ENCODE results near the gene TMEM35A.

TMEM35A gene

GRCh38 chrX:101080326-101081124, 1.8 kb downstream of the TMEM35A start:
- no peak for FAIRE-seq
- no peak for TF ChIP-seq TAF1 (IDR thresholded peaks at IDR 0.05; ENCODE audit: borderline replicate concordance, low read depth, low read length)
- TF ChIP-seq POLR2AphosphoS5 (IDR thresholded peaks at IDR 0.05; ENCODE audit: low read depth, low read length), result no peak
- no peak for TF ChIP-seq POLR2A (IDR thresholded peaks at IDR 0.05; ENCODE audit: low read depth, low read length)
- DNase-seq (ENCODE audit: insufficient read length), result no peak

GRCh38 chrX:101081231-101081630, 2.6 kb downstream of the TMEM35A start:
- TF ChIP-seq POLR2A (IDR thresholded peaks at IDR 0.05; ENCODE audit: low read depth, low read length), result no peak
- TF ChIP-seq TAF1 (IDR thresholded peaks at IDR 0.05; ENCODE audit: borderline replicate concordance, low read depth, low read length), result no peak
- no peak for TF ChIP-seq POLR2AphosphoS5 (IDR thresholded peaks at IDR 0.05; ENCODE audit: low read depth, low read length)
- no peak for FAIRE-seq
- no peak for DNase-seq (ENCODE audit: insufficient read length)

- no peak for DNase-seq (ENCODE audit: insufficient read length)
- TF ChIP-seq POLR2AphosphoS5 (IDR thresholded peaks at IDR 0.05; ENCODE audit: low read depth, low read length) (no peak), TAF1 (IDR thresholded peaks at IDR 0.05; ENCODE audit: borderline replicate concordance, low read depth, low read length) (no peak), POLR2A (IDR thresholded peaks at IDR 0.05; ENCODE audit: low read depth, low read length) (no peak)
- no peak for FAIRE-seq
Measured at GRCh38 chrX:101091817-101092216, 13.1 kb downstream of the TMEM35A start.

GRCh38 chrX:101097546-101098453, 19.1 kb downstream of the TMEM35A start, which contains the start of gene CENPI:
TSS of gene CENPI (plus strand) at chrX:101098204. CDS start at chrX:101101071, 2,867 bp downstream.
- FAIRE-seq (peak; percentile 91), DNase-seq (ENCODE audit: insufficient read length) (peak; percentile 79)
- TF ChIP-seq POLR2AphosphoS5 (IDR thresholded peaks at IDR 0.05; ENCODE audit: low read depth, low read length) (no peak), TAF1 (IDR thresholded peaks at IDR 0.05; ENCODE audit: borderline replicate concordance, low read depth, low read length) (peak; percentile 60; the same call in 1 of the 2 replicates), POLR2A (IDR thresholded peaks at IDR 0.05; ENCODE audit: low read depth, low read length) (peak; percentile 52)

- DNase-seq (ENCODE audit: insufficient read length), result no peak
- no peak for TF ChIP-seq POLR2A (IDR thresholded peaks at IDR 0.05; ENCODE audit: low read depth, low read length)
- TF ChIP-seq TAF1 (IDR thresholded peaks at IDR 0.05; ENCODE audit: borderline replicate concordance, low read depth, low read length), result no peak
- TF ChIP-seq POLR2AphosphoS5 (IDR thresholded peaks at IDR 0.05; ENCODE audit: low read depth, low read length), result no peak
Measured at GRCh38 chrX:101108284-101108683, 29.6 kb downstream of the TMEM35A start.

GRCh38 chrX:101117701-101118100, 39.0 kb downstream of the TMEM35A start:
- FAIRE-seq (peak; percentile 33), DNase-seq (ENCODE audit: insufficient read length) (no peak)
- TF ChIP-seq TAF1 (IDR thresholded peaks at IDR 0.05; ENCODE audit: borderline replicate concordance, low read depth, low read length) (no peak), POLR2A (IDR thresholded peaks at IDR 0.05; ENCODE audit: low read depth, low read length) (no peak), POLR2AphosphoS5 (IDR thresholded peaks at IDR 0.05; ENCODE audit: low read depth, low read length) (no peak)

More at GRCh38 chrX:101108284-101108683, 29.6 kb downstream of the TMEM35A start:
- no peak for FAIRE-seq

- TF ChIP-seq POLR2AphosphoS5 (IDR thresholded peaks at IDR 0.05; ENCODE audit: low read depth, low read length), result no peak
- no peak for TF ChIP-seq TAF1 (IDR thresholded peaks at IDR 0.05; ENCODE audit: borderline replicate concordance, low read depth, low read length)
- TF ChIP-seq POLR2A (IDR thresholded peaks at IDR 0.05; ENCODE audit: low read depth, low read length), result no peak
- no peak for DNase-seq (ENCODE audit: insufficient read length)
- no peak for FAIRE-seq
Measured at GRCh38 chrX:101136235-101136634, 57.6 kb downstream of the TMEM35A start.

Measured in GM12892 (cell line).